DMS 273 (cell line): ENCODE data around the gene NWD2.

ENCODE experiments used
- DNase-seq: peaks from one replicate; lab custom pipeline; 2025; ENCODE audit not compliant: unreplicated experiment; lab: John Stamatoyannopoulos, UW

The NWD2 gene

DNA sequence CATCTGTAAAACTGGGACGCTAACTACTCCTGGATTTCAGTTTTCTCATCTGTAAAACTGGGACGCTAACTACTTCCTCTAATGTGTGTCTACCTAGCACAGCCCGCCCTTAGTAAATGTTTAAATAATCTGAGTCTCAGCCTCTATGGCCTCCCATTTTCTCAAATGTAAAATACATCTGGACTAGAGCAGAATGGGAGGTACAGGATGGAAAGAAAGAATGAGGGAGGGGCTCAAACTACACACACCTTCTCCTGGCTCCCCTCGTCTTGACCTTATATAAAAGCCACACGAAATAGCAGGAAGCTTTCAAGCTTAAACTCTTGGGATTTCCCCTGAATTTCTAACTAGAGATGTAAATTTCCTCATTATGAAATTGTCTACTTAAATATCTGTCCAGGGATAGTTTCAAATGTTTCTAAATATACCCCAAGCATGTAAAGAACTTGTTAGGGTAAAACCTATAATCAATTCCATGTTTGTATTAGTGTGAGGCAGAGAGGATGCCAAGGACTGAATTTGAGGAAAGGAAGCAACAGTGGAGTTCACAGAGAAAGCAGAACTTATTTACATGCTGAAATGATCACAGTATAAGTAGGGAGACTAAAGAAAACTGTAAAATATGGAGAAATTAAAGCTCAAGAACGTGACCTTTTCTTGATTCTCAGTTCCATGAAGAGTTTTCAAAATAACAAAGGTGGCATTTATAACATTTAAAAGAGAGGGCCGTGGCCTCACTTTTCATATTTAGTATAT lies 220.0 kb downstream of the NWD2 start:
- no peak for DNase-seq

DNA sequence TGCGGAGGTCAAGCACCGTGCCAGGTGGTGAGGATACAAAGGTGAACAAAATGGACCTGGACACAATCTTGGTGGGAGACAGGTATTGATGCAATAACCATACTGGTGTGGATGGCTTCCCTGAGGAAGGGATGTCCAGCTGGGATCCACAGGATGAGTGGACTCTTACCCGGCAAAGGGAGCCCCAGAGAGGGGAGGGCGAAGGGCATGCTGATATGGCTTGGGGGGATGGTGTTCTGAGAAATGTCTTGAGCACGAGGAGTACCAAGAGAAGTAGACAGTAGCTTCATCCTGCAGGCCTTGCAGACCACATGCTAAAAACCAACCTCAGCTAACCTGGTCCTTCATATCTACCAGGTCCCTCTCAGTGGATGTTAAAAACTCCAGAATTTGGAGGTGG lies 220.8 kb downstream of the NWD2 start:
- no peak for DNase-seq

DNA sequence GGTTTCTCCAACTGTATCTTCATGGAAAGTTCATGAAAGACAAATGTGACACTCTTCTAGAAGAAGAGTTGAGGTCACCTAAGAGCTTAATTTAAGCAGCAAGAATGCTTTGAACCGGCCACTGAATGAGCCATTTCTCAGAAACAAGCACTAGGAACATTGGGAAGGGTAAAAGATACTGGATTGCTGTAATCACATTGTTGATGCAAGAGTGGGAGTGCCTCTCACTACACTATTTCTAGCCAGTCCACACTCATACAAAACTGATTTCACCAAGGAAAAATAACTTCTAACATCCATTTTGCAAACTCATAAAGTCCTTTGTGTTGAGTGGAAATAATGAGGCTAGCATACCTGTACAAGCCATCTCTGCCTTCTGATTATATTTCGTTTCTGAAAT lies 221.3 kb downstream of the NWD2 start:
- no peak for DNase-seq

DNA sequence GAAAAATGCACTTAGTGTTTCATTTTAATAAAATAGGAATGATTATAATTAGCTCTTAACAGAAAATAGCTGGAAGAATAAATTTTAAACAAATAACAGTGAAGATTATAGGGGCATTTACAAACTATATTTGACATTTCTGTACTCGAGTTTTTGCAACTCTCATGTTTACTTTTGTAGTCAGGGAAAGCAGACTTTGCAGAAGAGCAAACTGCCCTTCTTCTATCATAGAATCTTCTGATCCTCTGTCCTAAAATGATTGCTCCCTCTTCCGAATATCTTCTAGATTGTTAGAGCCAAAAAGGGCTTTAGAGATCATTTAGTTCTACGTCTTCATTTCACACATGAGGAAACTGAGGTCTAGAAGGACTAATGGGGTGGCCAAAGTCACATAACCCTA lies 222.7 kb downstream of the NWD2 start:
- DNase-seq, result no peak

DNA sequence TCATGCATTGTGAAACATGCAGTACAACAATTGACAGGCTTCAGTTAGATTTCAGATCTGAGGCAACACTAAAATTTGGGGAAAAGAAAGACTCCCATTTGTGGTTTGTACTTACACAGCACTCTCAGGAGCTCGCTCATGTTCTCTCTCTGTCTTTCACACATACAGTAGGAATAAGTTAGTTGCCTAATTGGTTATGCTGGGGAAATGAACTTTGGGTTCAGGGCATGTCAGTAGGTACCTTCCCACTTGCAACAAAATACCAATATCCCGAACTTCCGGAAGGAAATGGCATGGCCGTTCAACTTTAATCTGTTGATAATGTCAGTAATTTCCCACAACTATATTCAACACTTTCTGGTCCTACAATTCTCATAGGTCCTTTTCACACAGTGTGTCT lies 223.3 kb downstream of the NWD2 start:
- DNase-seq, result no peak

DNA sequence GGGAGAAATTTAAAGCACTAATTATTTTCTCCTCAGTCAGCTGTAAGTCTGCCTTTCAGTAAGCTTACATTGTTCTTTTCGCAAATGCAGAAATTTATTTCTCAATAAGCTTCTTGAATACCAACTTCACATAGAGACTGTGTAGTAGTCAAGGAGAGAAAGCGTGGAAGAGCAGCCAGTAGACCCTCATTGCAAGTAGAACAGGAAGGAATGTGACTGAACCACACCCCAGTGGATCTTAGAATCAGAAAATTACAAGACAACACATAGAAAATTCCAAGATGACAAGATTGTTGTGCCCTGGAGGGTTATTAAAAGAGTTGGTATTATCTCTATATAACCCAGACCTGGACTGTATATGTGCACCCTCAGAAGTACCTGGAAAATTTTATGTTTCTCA lies 224.7 kb downstream of the NWD2 start:
- DNase-seq, result no peak

DNA sequence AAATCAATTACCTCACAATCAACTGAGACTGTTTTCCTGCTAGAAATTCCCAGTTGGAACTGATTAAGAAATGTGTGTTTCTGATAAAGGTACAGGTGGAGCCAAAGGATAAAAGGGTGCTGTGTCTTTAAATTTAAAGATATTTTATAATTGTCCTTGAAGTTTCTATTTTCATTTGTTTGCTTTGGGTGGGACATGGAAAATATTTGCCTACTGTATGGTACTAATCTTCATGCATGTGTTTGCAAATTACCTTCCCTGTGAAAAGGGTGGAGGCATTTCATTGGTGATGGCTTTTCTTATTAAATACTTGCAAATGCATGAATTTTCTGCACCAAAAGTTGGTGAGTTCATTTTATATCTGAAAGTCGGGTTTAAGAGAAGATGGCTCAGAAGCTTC lies 225.7 kb downstream of the NWD2 start:
- no peak for DNase-seq

DNA sequence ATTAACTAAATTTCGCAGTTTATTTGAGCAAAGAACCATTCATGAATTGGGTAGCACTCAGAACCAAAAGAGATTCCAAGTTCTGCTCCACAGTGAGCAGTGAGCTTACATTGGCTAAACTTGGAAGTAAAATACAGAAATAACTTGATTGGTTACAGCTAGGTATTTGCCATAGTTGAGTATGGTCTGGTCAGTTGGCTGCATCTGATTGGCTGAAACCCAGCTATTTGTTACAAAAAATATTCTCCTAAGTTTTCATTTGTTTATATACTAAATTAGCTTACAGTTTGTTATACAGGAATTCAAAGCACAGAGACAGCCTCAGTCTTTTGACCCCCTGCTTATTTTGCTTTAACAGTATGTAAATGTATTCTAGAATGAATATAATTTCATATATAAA lies 226.6 kb downstream of the NWD2 start:
- no peak for DNase-seq

DNA sequence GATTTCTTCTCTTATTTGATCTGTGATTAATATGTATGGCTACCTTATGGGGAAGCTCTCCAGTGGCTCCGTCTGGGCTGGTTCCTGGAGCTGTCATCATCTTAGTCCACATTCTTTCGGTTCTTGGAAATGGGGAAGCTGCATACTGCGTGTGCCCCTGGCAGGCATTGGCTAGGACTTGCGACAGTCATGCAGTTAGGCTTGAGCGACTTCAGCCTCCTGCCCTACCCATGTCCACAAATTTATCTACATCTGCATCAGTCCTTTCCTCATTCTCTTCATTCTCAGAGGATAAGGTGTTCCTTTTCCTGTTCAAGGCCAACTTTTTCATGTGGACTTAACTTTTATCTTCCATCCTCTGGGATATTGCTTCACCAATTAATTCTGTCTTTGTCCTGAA lies 227.4 kb downstream of the NWD2 start:
- DNase-seq, result no peak

DNA sequence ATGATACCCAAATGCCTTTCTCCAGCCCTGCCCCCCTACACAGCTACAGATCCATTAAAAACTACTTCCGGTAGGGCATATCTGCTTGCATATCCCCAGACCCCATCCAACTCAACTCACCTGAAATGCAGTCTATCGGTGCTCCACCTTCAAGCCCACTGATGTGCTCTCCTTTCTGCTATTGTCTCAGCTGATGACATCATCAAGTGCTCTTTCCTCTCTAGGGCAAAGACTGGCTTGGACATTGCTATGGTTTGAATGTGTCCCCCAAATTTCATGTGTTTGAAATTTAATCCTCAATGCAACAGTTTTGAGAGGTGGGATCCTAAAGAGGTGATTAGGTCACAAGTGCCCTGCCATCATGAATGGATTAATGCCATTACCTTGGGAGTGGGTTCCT lies 229.3 kb downstream of the NWD2 start:
- DNase-seq, result no peak

DNA sequence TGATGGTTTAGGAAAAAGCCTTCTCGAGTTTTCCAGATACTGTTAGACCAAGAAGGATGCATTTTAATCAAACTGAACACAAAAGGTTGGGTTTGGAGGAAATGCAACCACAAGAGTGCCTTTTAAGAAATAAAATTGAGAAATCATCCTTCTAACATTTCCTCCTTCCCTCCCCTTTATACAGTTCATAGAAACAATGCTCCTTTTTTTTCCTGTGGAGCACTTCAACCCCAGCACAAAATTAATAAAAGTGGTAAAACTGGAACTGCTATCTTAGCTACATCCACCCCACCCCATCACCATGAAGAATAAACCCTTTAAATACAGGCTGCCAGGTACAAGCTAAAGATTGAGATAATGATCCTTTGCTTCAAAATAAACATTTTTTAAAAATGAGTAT lies 230.5 kb downstream of the NWD2 start:
- DNase-seq, result no peak

DNA sequence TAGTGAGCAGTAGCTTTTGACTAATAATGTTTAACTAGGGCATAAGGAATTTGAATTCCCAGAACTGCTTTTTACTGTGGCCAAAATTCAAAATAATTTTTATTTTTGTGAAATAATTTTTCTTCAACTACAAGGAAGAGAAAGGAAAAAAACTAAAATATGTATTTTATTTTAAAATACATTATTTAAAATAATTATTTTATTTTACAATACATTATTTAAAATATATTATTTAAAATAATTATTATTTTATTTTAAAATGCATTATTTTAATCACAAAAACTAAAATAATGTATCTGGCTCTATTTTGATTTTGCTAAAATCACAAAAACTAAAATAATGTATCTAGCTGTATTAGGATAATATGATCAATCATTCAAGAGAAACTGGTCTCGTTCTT lies 231.2 kb downstream of the NWD2 start:
- no peak for DNase-seq

DNA sequence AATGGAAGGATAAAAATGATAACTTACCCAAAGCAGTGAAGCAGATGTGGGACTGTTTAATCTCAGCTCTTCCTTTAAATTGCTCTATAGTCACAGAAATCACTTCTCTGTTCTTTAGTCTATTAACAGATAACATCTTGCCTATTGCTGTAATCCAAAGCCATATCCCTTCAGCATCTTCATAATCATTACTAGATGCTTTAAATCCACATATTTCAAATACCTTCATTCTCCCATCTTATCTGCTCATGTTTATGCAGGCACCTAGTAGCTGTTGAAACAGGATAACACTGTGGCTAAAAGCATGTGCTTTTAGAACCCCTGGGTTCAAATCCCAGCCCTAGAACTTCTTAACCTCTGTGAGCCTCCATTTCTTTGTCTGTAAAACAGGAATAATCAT lies 231.7 kb downstream of the NWD2 start:
- DNase-seq, result no peak

DNA sequence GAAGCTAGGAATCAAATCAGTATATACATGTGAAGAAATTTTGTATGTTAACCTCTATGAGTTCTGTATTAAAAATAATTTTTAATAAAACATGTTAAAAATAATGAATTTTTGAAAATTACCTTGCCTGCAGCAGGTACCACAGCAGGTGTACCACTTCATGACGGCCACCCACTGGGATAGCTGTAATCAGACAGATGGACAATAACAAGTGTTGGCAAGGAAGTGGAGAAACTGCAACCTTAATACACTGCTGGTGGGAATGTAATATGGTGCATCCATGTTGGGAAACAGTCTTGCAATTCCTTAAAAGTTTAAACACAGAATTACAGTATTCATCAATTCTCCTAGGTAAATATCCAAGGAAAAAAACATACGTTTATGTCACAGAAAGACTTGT lies 232.1 kb downstream of the NWD2 start:
- DNase-seq, result no peak

DNA sequence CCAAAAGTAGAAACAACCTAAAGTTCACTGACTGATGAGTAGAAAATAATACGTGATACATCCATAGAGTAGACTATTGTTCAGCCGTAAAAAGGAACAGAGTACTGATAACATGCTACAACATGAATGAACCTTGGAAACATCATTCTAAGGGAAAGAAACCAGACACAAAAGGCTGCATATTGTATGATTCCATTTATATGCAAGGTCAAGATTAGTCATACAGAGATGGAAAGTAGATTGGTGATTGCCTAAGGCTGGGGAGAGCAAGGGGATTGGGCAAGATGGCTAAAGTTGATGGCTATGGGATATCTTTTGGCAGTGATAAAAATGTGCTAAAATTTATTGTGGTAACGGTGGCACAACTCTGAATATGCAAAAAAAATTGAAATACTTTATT lies 232.6 kb downstream of the NWD2 start:
- DNase-seq, result no peak

DNA sequence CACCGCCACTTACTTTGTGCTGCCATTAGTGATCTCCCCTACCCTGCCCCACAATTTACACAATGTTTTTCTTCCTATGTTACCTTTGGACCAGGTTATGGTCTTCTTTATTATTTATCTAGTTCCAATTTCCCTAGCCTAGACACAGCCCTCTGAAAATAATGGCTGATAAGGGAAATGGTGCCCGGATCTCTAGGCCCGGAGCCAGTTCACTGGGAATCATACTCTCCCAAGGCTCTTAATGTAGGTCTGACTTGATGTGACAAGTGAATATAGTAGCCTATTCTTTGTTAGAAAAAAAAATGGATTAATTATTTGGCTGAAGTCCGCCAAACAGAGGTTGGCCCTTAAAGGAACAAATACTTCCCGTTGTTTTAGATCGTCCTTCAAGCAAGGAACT lies 233.6 kb downstream of the NWD2 start:
- DNase-seq, result no peak

DNA sequence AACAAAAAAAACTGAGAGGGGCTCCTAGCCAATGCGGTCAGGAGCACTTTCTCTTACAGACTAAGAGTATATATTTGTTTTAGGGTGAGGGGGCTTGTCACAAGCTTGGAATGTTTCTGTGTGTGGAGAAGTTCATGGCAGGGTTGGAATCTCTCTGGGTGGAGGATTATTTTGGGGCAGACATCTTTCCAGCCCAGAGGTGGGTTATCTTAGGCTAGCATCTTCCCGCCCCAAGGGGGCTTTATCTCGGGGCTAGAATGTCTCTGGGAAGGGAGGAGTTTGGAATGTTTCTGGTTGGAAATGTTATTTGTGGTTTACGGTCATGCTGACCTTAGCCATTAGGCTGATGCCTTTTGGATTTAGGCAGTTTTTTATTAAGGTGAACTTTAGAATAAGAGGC lies 236.0 kb downstream of the NWD2 start:
- no peak for DNase-seq

DNA sequence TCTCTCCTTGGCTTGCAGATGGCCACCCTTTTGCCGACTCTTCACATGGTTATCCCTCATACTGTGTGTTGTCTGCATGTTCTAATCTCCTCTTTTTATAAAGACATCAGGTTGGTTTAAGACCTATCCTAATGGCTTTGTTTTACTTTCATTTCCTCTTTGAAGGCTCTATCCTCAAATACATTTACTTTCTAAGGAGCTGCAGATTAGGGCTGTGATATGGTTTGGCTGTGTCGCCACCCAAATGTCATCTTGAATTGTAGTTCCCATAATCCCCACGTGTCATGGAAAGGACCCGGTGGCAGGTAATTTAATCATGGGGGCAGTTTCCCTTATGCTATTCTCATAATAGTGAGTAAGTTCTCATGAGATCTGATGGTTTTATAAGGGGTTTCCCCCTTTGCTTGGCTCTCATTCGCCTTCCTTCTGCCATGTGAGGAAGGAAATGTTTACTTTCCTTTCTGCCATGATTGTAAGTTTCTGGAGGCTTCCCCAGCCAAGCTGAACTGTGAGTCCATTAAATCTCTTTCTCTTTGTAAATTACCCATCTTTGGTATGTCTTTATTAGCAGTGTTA lies 237.1 kb downstream of the NWD2 start:
- no peak for DNase-seq

DNA sequence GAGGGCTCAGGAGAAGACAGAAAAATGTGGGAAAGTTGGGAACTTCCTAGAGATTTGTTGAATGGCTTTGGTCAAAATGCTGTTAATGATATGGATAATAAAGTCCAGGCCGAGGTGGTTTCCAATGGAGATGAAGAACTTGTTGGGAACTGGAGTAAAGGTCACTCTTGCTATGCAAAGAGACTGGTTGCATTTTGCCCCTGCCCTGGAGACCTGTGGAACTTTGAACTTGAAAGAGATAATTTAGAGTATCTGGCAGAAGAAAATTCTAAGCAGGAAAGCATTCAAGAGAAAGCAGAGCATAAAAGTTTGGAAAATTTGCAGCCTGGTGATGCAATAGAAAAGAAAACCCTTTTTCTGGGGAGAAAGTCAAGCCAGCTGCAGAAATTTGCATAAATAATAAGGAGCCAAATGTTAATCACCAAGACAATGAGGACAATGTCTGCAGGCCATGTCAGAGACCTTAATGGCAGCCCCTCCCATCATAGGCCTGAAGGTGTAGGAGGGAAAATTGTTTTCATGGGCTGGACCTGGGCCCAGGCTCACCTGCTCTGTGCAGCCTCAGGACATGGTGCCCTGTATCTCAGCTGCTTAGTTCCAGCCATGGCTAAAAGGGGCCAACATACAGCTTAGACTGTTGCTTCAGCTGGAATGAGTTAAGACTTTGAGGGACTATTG lies 237.8 kb downstream of the NWD2 start:
- no peak for DNase-seq

DNA sequence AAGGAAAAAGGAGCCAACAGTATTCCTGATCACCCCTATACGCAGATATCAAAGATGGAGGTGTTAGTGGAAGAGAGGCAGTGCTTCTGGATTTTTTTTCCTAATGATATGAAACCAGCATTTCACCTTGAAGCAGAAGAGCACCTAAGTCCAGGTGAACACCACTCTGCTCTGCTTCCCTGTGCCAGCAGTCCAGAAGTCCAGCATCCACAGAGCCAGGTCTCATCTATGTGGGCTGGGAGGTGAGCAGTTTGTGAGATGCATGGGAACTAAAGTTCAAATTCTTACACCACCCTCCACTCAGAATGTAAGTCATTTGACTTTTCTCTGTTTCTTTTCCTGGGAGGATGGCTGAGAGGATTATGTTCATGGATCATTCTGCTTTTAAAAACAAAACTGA lies 239.1 kb downstream of the NWD2 start:
- DNase-seq, result no peak

DNA sequence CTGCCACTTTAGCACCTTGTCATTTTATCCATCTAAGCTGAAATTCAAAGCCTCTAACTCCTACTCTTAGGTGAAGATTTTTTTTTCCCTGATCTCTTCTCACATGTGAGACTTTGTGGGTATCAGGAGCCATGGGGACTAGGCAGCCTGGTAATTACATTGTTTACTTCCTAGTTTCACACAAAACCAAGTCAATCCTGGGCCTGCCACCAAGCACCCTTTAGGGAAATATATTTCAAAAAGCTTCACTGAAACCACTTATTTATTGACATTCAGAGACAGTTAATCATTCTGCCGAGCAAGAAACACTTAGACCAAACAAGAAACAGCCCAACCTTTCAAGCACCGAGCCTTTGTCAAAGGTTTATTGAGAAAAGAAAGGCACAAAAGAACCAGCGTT lies 241.6 kb downstream of the NWD2 start:
- no peak for DNase-seq

DNA sequence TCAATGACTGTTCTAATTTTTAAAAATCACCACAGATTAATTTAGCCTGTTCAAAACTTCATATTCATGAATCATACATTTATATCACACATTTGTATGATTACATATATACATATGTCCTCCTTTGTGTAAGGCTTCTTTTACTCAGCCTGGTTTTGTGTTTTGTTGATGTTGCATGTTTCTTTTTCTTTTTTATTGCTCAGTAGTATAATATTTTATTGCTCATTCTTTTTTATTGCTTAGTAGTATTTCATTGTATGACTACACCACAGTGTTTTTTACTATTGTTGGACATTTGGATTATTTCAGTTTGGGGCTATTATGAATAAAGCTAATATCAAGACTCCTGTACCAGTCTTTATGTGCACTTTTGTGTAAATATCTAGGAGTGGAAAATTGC lies 243.1 kb downstream of the NWD2 start:
- no peak for DNase-seq

DNA sequence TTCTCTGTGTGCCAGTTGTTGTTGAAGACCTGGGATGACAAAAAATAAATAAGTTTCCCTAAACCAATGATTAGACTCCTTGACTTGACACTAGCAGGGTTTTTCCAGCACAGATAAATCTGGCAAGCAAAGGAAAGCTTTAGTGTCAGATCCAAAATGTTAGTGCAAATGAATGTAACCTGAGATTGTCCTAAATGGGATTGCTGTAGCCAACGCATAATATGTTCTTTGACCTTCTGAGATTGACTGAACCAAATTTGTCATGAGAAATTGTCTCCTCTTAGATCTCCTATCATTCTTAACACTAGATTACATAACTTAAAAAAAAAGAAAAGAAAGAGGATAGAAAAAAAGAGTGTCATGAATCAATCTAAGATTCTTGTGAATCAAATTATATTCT lies 245.2 kb downstream of the NWD2 start:
- DNase-seq, result no peak
